GM12891 (cell line): ENCODE measurements around the gene LRMDA.

Experiments used
- PAX5 ChIP-seq: IDR thresholded peaks from 2 replicates; pipeline ENCODE4 v1.6.1; 2011; ENCODE audit warnings: low read length, moderate library complexity, mild to moderate bottlenecking; ENCODE audit not compliant: insufficient read depth, severe bottlenecking
- POLR2A ChIP-seq: IDR thresholded peaks from 2 replicates; pipeline ENCODE4 v1.6.1; 2011; ENCODE audit warnings: low read depth, low read length, control low read depth
- POLR2AphosphoS5 ChIP-seq: IDR thresholded peaks from 2 replicates; pipeline ENCODE4 v1.6.1; 2011; ENCODE audit warnings: low read depth, low read length, control low read depth
- POU2F2 ChIP-seq: IDR thresholded peaks from 2 replicates; pipeline ENCODE4 v1.6.1; 2011; ENCODE audit warnings: low read depth, mild to moderate bottlenecking, control low read depth, low read length, moderate library complexity
- SPI1 ChIP-seq: IDR thresholded peaks from 2 replicates; pipeline ENCODE4 v1.6.1; 2011; ENCODE audit warnings: low read depth, low read length, control low read depth
- TAF1 ChIP-seq: IDR thresholded peaks from 2 replicates; pipeline ENCODE4 v1.6.1; 2011; ENCODE audit warnings: low read depth, low read length, control low read depth

- TF ChIP-seq POLR2A: no peak
- no peak for TF ChIP-seq TAF1
- no peak for TF ChIP-seq POLR2AphosphoS5
- TF ChIP-seq SPI1: no peak
- no peak for TF ChIP-seq PAX5
- TF ChIP-seq POU2F2: no peak
Measured at GRCh38 chr10:76185471-76186301, 754.3 kb downstream of the LRMDA start.
